Hematopoietic multipotent progenitor cell treated with erythropoietin and hydrocortisone succinate and interleukin-3 and kit ligand, for 15 days (in vitro differentiated cells): ENCODE measurements around the gene LYPD6B.

Source experiments
- DNase-seq: peaks from one replicate; pipeline ENCODE4 v3.0.0-alpha.2; 2015; ENCODE audit warnings: low spot score

LYPD6B gene

GRCh38 chr2:149041482-149041881 lies 3.0 kb downstream of the LYPD6B start:
- DNase-seq, result no peak

DNA sequence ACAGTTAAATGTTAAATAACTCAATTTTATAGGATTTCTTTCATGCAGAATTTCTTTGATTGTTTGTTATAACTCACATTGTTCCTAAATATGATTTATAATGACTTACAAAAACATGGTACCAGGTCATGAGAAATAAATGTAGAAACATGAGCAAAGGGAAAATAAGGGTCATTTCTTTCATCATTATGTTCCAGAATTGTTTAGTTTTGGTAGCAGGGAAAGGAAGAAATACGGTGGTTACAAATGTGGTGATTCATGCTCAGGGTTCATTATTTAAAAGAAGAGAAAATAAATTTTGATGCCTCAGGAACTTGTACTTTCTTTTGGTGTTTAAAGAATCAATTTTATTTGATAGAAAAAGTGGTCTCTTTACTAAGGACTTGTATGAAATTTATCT lies 4.4 kb downstream of the LYPD6B start:
- DNase-seq, result no peak

GRCh38 chr2:149044500-149044899 lies 6.0 kb downstream of the LYPD6B start:
- no peak for DNase-seq

DNA sequence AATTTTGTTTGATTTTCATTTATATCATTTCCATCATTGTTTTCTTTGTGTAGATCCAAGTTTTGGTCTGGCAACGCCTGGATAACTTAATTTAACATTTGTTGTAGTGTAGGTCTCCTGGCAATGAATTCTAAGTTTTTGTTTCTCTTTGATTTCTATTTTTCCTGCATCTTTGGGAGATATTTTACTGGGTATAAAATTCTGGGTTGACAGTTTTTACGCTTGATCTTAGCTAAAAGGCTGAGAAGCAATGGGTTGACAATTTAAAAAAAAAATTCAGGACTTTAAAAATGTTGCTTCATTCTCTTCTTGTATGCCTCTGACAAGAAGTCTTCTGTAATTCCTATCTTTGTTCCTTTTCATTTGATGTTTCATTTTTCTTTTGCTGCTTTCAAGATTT lies 8.6 kb downstream of the LYPD6B start:
- DNase-seq, result no peak

GRCh38 chr2:149049142-149049541 lies 10.6 kb downstream of the LYPD6B start:
- no peak for DNase-seq

GRCh38 chr2:149050188-149050587 lies 11.7 kb downstream of the LYPD6B start:
- DNase-seq, result no peak

DNA sequence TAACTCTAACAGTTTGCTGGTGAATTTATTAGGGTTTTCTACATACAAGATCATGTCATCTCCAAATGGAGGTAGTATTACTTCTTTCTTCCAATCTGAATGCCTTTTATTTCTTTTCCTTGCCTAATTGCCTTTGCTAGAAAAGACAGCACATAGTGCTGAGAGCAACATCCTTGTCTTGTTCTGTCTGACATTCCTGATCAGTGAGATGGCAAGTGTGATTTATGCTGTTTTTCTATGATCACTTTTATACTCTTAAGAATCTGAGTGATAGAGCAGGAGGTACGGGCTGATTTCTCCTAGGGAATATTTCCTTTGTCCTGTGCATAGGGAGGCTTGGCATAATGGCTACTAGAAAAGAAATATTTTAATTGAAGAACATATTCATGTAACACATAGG lies 17.3 kb downstream of the LYPD6B start:
- no peak for DNase-seq

- no peak for DNase-seq
Measured at GRCh38 chr2:149056541-149057255, 18.2 kb downstream of the LYPD6B start.

- DNase-seq, result no peak
Measured at GRCh38 chr2:149057401-149057800, 18.9 kb downstream of the LYPD6B start.

DNA sequence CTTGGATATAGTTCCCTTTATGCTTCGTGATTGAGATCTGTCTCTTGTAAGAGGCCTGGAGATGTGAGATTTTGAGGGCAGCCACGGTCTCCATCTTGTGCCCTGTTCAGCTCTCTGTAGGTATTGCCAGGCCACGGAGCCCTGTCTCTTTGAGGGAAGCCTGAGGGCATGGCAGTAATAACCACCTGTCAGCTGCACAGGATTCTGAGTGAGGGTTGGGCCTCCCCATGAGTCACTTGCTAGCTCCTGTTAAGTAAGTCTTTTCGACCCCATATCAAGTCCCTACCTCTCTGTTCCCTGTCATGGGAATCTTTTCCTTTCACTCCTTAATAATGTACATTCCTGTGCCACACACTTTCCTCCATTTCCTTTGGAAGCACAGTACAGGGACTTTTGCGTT lies 20.4 kb downstream of the LYPD6B start:
- DNase-seq, result no peak

DNA sequence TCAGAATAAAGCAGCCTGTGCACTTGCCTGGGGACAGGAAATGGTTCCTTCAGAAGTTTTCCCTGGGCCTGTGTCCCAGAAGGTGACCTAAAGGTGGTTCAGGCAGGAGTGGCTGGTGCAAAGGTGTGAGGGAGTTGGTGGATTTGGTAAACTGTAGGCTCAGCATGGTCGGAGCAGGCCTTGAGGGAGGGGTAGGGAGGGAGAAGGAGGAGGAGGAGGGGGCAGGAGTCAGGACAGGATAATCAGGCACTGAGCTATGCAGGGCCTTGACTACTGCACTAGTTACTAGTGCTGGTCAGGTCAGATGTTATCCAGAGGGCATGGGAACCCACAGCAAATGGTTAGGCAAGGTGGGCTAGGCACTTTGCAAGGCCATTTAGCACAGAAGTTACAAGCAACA lies 21.3 kb downstream of the LYPD6B start:
- no peak for DNase-seq

GRCh38 chr2:149061133-149061745 lies 22.7 kb downstream of the LYPD6B start:
- DNase-seq, result no peak

- no peak for DNase-seq
Measured at GRCh38 chr2:149062531-149062930, 24.0 kb downstream of the LYPD6B start.

DNA sequence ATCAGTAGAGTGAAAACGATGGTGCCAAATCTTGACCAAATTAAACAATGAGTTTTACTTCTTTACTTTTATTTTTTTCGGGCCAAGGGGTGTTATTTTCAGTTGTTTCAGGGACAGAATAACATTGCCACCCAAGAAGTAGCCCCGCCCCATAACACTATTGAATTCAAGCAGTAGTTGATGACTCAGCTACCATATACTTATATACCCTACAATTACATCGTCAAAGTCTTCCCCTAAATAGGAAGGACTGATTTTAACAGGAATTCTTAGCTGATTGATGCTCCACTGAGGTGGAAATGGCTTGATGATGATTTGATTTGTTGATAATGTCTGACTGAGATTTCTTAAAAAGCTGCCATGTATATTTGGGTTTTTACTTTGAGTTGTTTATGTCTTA lies 24.7 kb downstream of the LYPD6B start:
- no peak for DNase-seq

- DNase-seq, result no peak
Measured at GRCh38 chr2:149064365-149064841, 25.9 kb downstream of the LYPD6B start.

DNA sequence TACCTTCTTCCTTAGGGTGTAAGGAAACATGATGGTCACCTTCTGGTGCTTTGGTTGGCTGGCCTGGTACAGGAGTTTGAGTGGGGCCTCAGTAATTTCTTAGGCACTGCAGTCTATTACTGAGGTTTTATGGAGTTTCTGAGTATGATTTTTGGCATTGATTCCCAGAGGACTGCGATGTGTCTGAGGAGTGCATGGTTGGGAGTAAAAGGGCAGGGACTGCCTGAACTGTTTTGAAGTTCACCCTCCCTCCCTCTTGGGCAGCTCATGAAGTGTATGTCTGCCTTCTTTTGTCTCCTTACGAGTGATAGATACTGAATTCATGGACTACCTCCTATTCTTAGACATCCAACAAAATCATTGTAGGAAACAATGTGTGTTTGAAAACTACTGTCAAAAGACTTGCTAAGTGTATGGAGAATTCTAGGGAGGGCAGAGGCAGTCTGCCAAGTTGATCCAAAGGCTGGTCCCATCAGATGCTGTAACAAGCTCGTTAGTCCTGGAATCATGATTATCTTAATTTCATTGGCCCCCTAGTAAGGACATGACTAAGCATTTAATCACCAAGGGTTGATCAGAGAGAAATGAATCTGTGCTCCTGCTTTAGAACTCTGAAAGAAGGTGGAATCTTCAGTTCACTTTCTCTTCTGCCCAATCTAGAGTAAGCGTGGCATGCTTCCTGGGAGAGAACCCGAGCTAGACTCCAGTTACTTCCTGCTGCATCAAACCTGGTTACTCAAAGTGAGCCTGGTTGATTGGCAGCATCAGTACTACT lies 26.5 kb downstream of the LYPD6B start:
- DNase-seq, result no peak

- no peak for DNase-seq
Measured at GRCh38 chr2:149068225-149068995, 29.9 kb downstream of the LYPD6B start.

DNA sequence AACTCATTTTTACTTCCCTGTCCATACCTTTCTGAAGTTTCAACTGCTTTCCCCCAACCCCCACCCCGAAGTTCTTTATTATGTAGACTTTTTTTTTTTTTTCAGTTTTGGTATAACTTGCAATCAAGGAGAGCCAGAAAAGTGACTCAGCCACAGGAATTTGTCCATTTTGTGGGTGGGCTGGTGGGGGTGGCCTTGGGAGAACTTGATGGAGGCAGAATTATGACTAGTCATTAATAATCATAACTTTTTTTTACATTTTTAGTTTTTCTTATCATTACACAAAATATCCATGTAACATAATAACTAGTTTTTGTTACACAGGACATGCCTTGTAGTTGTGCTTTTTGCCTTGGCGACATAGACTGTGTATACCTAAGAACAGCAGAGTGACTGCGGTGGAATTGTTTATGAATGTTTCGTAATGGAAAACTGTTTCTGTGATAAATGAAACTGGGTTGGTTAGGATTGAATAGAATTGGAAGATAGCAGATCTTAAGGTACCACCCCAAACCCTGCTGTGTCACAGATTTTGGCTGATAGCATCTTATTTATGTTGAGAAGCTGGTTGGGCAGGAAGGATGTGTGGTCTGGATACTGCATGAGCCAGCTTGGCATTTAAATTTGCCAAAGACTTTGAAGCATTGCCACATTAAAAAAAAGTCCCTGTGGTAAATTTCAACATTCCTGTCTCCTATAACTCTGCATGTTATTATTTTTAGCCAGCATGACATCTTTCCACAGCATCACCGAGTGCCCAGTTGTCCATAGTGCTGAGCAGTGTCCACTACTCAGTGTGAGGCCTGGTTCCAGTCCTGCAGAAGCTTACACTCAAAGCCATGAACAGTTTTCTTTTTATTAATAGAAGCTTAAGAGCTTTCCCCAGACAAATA lies 30.7 kb downstream of the LYPD6B start:
- no peak for DNase-seq

DNA sequence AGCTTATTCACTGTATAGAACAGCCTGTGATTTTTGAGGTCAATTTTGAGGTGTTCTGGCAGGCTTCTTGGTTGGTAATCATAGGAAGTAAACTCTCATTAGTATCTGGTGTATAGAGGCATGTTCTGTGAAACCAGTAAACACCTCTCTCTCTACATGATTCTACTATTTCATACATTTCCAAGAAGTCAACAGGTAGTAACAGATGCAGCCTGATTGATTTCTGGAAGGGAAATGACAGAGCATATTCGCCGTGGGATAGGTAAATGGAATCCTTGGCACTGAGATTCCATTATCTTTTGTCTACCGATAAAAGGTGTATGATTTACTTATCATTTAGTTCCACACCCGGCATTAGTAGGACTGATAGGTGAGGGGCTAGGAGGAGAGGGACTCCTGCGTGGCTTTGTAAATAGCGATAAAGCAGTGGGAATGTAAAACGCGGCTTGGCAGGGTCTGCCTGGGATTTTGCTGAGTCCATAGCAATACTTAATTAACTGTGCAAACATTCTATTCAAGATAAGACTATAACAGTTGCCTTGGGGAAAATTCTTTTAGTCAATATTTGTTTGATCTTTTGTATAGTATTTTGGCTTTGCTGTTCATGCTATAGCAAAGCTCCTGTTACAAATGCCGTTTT lies 32.3 kb downstream of the LYPD6B start:
- DNase-seq, result no peak

DNA sequence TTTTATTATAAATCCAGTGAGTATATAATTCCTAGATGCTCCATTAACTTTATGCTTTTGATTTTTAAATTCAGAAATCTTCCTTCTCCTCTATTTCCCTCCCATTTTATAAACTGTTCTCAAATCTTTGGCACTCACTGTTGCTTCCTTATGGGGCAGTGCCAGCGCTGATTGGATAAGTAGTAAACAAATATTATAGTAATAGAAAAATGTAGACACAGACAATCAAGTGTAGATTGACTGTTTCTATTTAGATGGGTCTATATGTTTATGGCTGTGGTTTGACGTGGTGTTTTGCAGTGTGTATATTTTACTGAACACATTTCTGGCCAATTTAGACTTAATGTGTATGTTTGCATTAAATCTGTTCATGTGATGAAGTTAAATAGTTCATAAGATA lies 36.6 kb downstream of the LYPD6B start:
- no peak for DNase-seq

DNA sequence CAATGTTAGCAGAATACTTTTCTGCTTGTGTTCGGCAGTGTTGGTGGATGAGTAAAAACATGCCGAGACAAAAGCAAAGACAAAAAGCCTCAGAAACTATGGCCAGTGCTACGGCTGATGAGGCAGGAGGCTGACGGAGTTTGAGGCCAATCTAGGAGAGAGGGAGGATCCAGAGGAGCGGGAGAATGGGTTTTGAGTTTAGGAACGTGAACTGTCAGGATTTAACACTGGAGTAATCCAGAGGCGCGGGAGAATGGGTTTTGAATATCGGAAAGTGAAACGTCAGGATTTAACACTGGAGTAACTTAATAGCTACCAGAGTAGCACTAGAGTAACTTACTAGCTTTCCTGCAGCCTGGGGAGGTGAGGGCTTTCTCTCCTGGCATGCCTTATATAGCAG lies 37.4 kb downstream of the LYPD6B start:
- DNase-seq, result no peak
